GM23338 (cell line): Measurements from ENCODE around the gene OSBPL6. TPM values are rescaled to one million over a fixed set of nuclear protein-coding genes. Genes with fewer than 3 reads are reported as not detected.
A peak's percentile ranks its signal among the peaks of the same experiment; 100 is the strongest.

Experiments
- ATAC-seq: fragments of 200-7000 bp; cut with Tn5 transposase; 3 replicates; pipeline ENCODE4 v1.9.1; 2020
- DNase-seq: peaks from one replicate; pipeline ENCODE4 v3.0.0-alpha.2; 2015; ENCODE audit warnings: low spot score
- H2AFZ ChIP-seq: fragments of 200-600 bp; sonication (generic); 2 replicates; pipeline ENCODE4 v1.8.0; 2016; ENCODE audit warnings: antibody characterized with exemption, mild to moderate bottlenecking, moderate library complexity
- H3F3A ChIP-seq: fragments of 200-600 bp; sonication (generic); replicated peaks from 2 replicates; pipeline ENCODE4 v1.8.0; 2017; ENCODE audit warnings: antibody characterized with exemption, mixed run types, low read depth
- H3K27ac ChIP-seq: fragments of 200-600 bp; sonication (generic); 2 replicates; pipeline ENCODE4 v1.6.1; 2016; ENCODE audit warnings: low read depth
- H3K27me3 ChIP-seq: fragments of 200-600 bp; sonication (generic); 2 replicates; pipeline ENCODE4 v1.8.0; 2016; ENCODE audit warnings: mild to moderate bottlenecking, mixed run types, moderate library complexity; ENCODE audit not compliant: insufficient read depth
- H3K36me3 ChIP-seq: fragments of 200-600 bp; sonication (generic); 2 replicates; pipeline ENCODE4 v1.8.0; 2016; ENCODE audit warnings: mild to moderate bottlenecking; ENCODE audit not compliant: insufficient read depth
- H3K4me1 ChIP-seq: fragments of 200-600 bp; sonication (generic); 2 replicates; pipeline ENCODE4 v1.8.0; 2016; ENCODE audit warnings: mild to moderate bottlenecking, moderate library complexity; ENCODE audit not compliant: insufficient read depth
- H3K4me2 ChIP-seq: fragments of 200-600 bp; sonication (generic); 2 replicates; pipeline ENCODE4 v1.7.1; 2017; ENCODE audit warnings: mixed run types
- H3K4me3 ChIP-seq: fragments of 200-600 bp; sonication (generic); 2 replicates; pipeline ENCODE4 v1.6.1; 2016; ENCODE audit warnings: mixed run types
- H3K79me2 ChIP-seq: fragments of 200-600 bp; sonication (generic); replicated peaks from 2 replicates; pipeline ENCODE4 v1.8.0; 2017; ENCODE audit warnings: mild to moderate bottlenecking; ENCODE audit not compliant: insufficient read depth
- H3K9me2 ChIP-seq: fragments of 200-600 bp; sonication (generic); 2 replicates; pipeline ENCODE4 v1.8.0; 2017; ENCODE audit not compliant: insufficient read depth
- H4K20me1 ChIP-seq: fragments of 200-600 bp; sonication (generic); replicated peaks from 2 replicates; pipeline ENCODE4 v1.8.0; 2017; ENCODE audit warnings: mild to moderate bottlenecking; ENCODE audit not compliant: insufficient read depth
- H3K27ac Mint-ChIP-seq: 2 replicates; pipeline ENCODE4 v1.8.0; 2020; ENCODE audit warnings: inconsistent platforms, mild to moderate bottlenecking, moderate library complexity, mixed read lengths
- H3K27me3 Mint-ChIP-seq: 3 replicates; pipeline ENCODE4 v1.8.0; 2022; ENCODE audit warnings: low read depth, mild to moderate bottlenecking, moderate library complexity, mixed read lengths, inconsistent platforms; ENCODE audit not compliant: insufficient read depth, poor library complexity
- H3K36me3 Mint-ChIP-seq: 3 replicates; pipeline ENCODE4 v1.8.0; 2021; ENCODE audit warnings: low read depth, mild to moderate bottlenecking, inconsistent platforms, moderate library complexity, mixed read lengths
- H3K4me1 Mint-ChIP-seq: 3 replicates; pipeline ENCODE4 v1.8.0; 2020; ENCODE audit warnings: mild to moderate bottlenecking, inconsistent platforms, mixed read lengths
- H3K4me3 Mint-ChIP-seq: 3 replicates; pipeline ENCODE4 v1.8.0; 2021; ENCODE audit warnings: moderate library complexity, mild to moderate bottlenecking, inconsistent platforms, mixed read lengths
- H3K9me3 Mint-ChIP-seq: 3 replicates; pipeline ENCODE4 v1.8.0; 2020; ENCODE audit warnings: moderate library complexity, mild to moderate bottlenecking, inconsistent platforms, mixed read lengths
- CREB1 ChIP-seq: fragments of 250-450 bp; sonication (Bioruptor Pico); IDR thresholded peaks from 2 replicates; pipeline ENCODE4 v1.5.0; 2020; ENCODE audit warnings: low read depth, mild to moderate bottlenecking, moderate library complexity
- EZH2 ChIP-seq: fragments of 200-600 bp; sonication (generic); IDR thresholded peaks from one replicate; pipeline ENCODE4 v1.8.0; 2017; ENCODE audit warnings: antibody characterized with exemption, mild to moderate bottlenecking, low read depth; ENCODE audit not compliant: unreplicated experiment
- EZH2phosphoT487 ChIP-seq: fragments of 200-600 bp; sonication (generic); IDR thresholded peaks from one replicate; pipeline ENCODE4 v1.8.1; 2018; ENCODE audit warnings: antibody characterized with exemption; ENCODE audit not compliant: unreplicated experiment
- JUNB ChIP-seq: IDR thresholded peaks from one replicate; pipeline ENCODE4 v1.6.1; 2016; ENCODE audit warnings: antibody characterized with exemption; ENCODE audit not compliant: unreplicated experiment
- NANOG ChIP-seq: IDR thresholded peaks from 2 replicates; pipeline ENCODE4 v1.6.1; 2016; ENCODE audit warnings: antibody characterized with exemption, borderline replicate concordance
- POLR2AphosphoS5 ChIP-seq: IDR thresholded peaks from 2 replicates; pipeline ENCODE4 v1.6.1; 2016; ENCODE audit warnings: antibody characterized with exemption, low read depth
- STAT1 ChIP-seq: IDR thresholded peaks from one replicate; pipeline ENCODE4 v1.6.1; 2016; ENCODE audit warnings: antibody characterized with exemption; ENCODE audit not compliant: unreplicated experiment
- ZNF114 ChIP-seq: fragments of 250-450 bp; sonication (Bioruptor Pico); IDR thresholded peaks from 2 replicates; pipeline ENCODE4 v1.5.0; 2020; ENCODE audit warnings: mild to moderate bottlenecking, moderate library complexity
- ZNF331 ChIP-seq: fragments of 250-450 bp; sonication (Bioruptor Pico); IDR thresholded peaks from 2 replicates; pipeline ENCODE4 v1.5.0; 2020; ENCODE audit warnings: low read depth, mild to moderate bottlenecking, moderate library complexity
- polyA plus RNA-seq: library from polyadenylated mRNA; unstranded; fragments of >200 nt; fragmentation: Nextera tagmentation; extraction: Ambion mirVana; gene quantifications from 2 replicates; pipeline ENCODE4 v1.2.1, GENCODE V29; 2016
- total RNA-seq: library from RNA; depleted of rRNA; stranded (reverse); fragments of >200 nt; shearing (Covaris generic); gene quantifications from 2 replicates; pipeline ENCODE4 v1.2.3, GENCODE V29; 2014
- TF ChIP-seq, protein P1 (sequence below): IDR thresholded peaks from one replicate; pipeline ENCODE4 v1.6.1; 2018; ENCODE audit warnings: antibody characterized with exemption; ENCODE audit not compliant: unreplicated experiment
- TF ChIP-seq, protein P2 (sequence below), 2 experiments: fragments of 200-600 bp in 1 of 2; sonication (generic) in 1 of 2; conservative IDR thresholded peaks; 2 replicates each; pipeline versions ENCODE4 v1.5.1 to v1.6.1; 2016 to 2017; ENCODE audit warnings: antibody characterized with exemption in 2 of 2, low read depth in 2 of 2, mild to moderate bottlenecking in 2 of 2, moderate library complexity in 1 of 2

The OSBPL6 gene
- total and polyA plus RNA-seq, 2 experiments from 2014 or later: 6.0 to 8.5 TPM

- Histone ChIP-seq H3K4me2 (no peak overlapping the region), H3K4me3 (no peak overlapping the region), H3K36me3 (no peaks in the 10 kb centered on the region), H3K27me3 (no peaks in the 10 kb centered on the region), H3K4me1 (0 out of 2 replicates have a peak, but pooled peaks cover 3% of the 10 kb centered on the region), H4K20me1 (no peaks in the 10 kb centered on the region), H3F3A (no peaks in the 10 kb centered on the region), H3K79me2 (no peaks in the 10 kb centered on the region), H2AFZ (no peak overlapping the region), H3K9me2 (no peaks in the 10 kb centered on the region), H3K27ac (no peak overlapping the region)
- Mint-ChIP-seq H3K4me1 (peaks cover 10% of the 10 kb centered on the region), H3K27me3 (no peaks in the 10 kb centered on the region), H3K9me3 (no peaks in the 10 kb centered on the region), H3K36me3 (no peaks in the 10 kb centered on the region; the same call in 2 of the 3 replicates), H3K4me3 (no peak overlapping the region), H3K27ac (peak overlapping the region; percentile 5; the same call in 1 of the 2 replicates)
- TF ChIP-seq STAT1 (no peak), JUNB (no peak), POLR2AphosphoS5 (no peak), EZH2phosphoT487 (no peak), ZNF331 (no peak), CREB1 (CRISPR knock-in tag) (no peak), ZNF114 (CRISPR knock-in tag) (no peak), NANOG (no peak), EZH2 (no peak)
- TF ChIP-seq, protein P1, sequence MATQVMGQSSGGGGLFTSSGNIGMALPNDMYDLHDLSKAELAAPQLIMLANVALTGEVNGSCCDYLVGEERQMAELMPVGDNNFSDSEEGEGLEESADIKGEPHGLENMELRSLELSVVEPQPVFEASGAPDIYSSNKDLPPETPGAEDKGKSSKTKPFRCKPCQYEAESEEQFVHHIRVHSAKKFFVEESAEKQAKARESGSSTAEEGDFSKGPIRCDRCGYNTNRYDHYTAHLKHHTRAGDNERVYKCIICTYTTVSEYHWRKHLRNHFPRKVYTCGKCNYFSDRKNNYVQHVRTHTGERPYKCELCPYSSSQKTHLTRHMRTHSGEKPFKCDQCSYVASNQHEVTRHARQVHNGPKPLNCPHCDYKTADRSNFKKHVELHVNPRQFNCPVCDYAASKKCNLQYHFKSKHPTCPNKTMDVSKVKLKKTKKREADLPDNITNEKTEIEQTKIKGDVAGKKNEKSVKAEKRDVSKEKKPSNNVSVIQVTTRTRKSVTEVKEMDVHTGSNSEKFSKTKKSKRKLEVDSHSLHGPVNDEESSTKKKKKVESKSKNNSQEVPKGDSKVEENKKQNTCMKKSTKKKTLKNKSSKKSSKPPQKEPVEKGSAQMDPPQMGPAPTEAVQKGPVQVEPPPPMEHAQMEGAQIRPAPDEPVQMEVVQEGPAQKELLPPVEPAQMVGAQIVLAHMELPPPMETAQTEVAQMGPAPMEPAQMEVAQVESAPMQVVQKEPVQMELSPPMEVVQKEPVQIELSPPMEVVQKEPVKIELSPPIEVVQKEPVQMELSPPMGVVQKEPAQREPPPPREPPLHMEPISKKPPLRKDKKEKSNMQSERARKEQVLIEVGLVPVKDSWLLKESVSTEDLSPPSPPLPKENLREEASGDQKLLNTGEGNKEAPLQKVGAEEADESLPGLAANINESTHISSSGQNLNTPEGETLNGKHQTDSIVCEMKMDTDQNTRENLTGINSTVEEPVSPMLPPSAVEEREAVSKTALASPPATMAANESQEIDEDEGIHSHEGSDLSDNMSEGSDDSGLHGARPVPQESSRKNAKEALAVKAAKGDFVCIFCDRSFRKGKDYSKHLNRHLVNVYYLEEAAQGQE: no peak
- TF ChIP-seq, protein P2, sequence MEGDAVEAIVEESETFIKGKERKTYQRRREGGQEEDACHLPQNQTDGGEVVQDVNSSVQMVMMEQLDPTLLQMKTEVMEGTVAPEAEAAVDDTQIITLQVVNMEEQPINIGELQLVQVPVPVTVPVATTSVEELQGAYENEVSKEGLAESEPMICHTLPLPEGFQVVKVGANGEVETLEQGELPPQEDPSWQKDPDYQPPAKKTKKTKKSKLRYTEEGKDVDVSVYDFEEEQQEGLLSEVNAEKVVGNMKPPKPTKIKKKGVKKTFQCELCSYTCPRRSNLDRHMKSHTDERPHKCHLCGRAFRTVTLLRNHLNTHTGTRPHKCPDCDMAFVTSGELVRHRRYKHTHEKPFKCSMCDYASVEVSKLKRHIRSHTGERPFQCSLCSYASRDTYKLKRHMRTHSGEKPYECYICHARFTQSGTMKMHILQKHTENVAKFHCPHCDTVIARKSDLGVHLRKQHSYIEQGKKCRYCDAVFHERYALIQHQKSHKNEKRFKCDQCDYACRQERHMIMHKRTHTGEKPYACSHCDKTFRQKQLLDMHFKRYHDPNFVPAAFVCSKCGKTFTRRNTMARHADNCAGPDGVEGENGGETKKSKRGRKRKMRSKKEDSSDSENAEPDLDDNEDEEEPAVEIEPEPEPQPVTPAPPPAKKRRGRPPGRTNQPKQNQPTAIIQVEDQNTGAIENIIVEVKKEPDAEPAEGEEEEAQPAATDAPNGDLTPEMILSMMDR (conservative IDR thresholded peaks at IDR 0.05; ENCODE audit: low read depth in 2 of 2): no peak
- DNase-seq (no peak), ATAC-seq (no peak)
Measured at GRCh38 chr2:178283341-178283918, 89.1 kb downstream of the OSBPL6 start.
